Upper lobe of left lung (tissue), 6 donors: Measurements from ENCODE around the gene CAV3. TPM values are rescaled to one million over a fixed set of nuclear protein-coding genes. Genes with fewer than 3 reads are reported as not detected.

Source experiments
- ATAC-seq, 2 donors: fragments of 200-7000 bp; cut with Tn5 transposase; one replicate each; pipeline ENCODE4 v1.9.1; 2022; ENCODE audit warnings: mild to moderate bottlenecking in 2 of 2, moderate library complexity in 2 of 2; ENCODE audit not compliant: low FRiP score in 2 of 2
- DNase-seq, 2 donors: peaks; one replicate each; pipeline ENCODE4 v3.0.0-alpha.2; 2019 to 2020
- H3K27ac ChIP-seq, 4 donors: fragments of 200-600 bp; sonication (generic); one replicate each; pipeline ENCODE4 v1.5.1; 2016 to 2019
- H3K27me3 ChIP-seq, 4 donors: fragments of 200-600 bp; sonication (generic); one replicate each; pipeline ENCODE4 v1.5.1; 2017 to 2019
- H3K36me3 ChIP-seq, 4 donors: fragments of 200-600 bp; sonication (generic); one replicate each; pipeline ENCODE4 v1.5.1; 2016 to 2019
- H3K4me1 ChIP-seq, 4 donors: fragments of 200-600 bp; sonication (generic); one replicate each; pipeline ENCODE4 v1.5.1; 2018 to 2019
- H3K4me3 ChIP-seq, 4 donors: fragments of 200-600 bp; sonication (generic); one replicate each; pipeline ENCODE4 v1.5.1; 2017 to 2019; ENCODE audit warnings: mild to moderate bottlenecking in 2 of 4, moderate library complexity in 1 of 4
- H3K9me3 ChIP-seq, 4 donors: fragments of 200-600 bp; sonication (generic); one replicate each; pipeline ENCODE4 v1.5.1; 2018 to 2019
- CTCF ChIP-seq, 6 experiments: fragments of 450-650 bp in 4 of 6; fragments of 200-600 bp in 2 of 6; sonication (generic) in 2 of 6; IDR thresholded peaks; one replicate each; pipeline ENCODE4 v1.5.1; 2016 to 2019; ENCODE audit warnings: antibody characterized with exemption in 6 of 6
- EP300 ChIP-seq, 4 donors: sonication (generic); formaldehyde crosslinking; IDR thresholded peaks; one replicate each; pipeline ENCODE4 v1.5.1; 2017; ENCODE audit warnings: antibody characterized with exemption in 4 of 4, control low read depth in 2 of 4
- POLR2A ChIP-seq, 4 donors: fragments of 450-650 bp; IDR thresholded peaks; one replicate each; pipeline ENCODE4 v1.5.1; 2016 to 2017; ENCODE audit warnings: antibody characterized with exemption in 4 of 4, mild to moderate bottlenecking in 2 of 4
- POLR2AphosphoS5 ChIP-seq, 2 donors: sonication (generic); formaldehyde crosslinking; IDR thresholded peaks; one replicate each; pipeline ENCODE4 v1.5.1; 2017; ENCODE audit warnings: antibody characterized with exemption in 2 of 2
- WGBS, 2 donors: methylation state at CpG; one replicate each; pipeline ENCODE4 v1.1.5; 2017 to 2018; 5-methylcytosine and 5-hydroxymethylcytosine counted together
- total RNA-seq, 6 donors: library from RNA; depleted of rRNA in 4 of 6; stranded (reverse); fragments of >200 nt in 4 of 6; gene quantifications; one replicate each; pipeline versions ENCODE4 v1.1.0 to v1.2.1, GENCODE V29; 2016 to 2021
- donor health status: DM: no; HTN: no; CAD: no; lungs with moderate emphysema.
- donor health status: DM: no; HTN: yes; CAD: no; lungs with severe emphysema.

The CAV3 gene
- total RNA-seq, 6 donors from 2014 or later = 0.17 to 1.1 (median 0.73) TPM; not detected in 2

GRCh38 chr3:8776406-8776805 is 42.8 kb downstream of the CAV3 start:
- Histone ChIP-seq H3K36me3 (no peaks in the 10 kb centered on the region), H3K4me1 (peaks cover 0 to 4% (median 0%) of the 10 kb centered on the region in 4 donors), H3K27ac (no peak overlapping the region), H3K9me3 (no peaks in the 10 kb centered on the region), H3K27me3 (no peaks in the 10 kb centered on the region), H3K4me3 (no peak overlapping the region)
- TF ChIP-seq POLR2A (IDR thresholded peaks at IDR 0.05) (no peak), CTCF (IDR thresholded peaks at IDR 0.05) (no peak), POLR2AphosphoS5 (IDR thresholded peaks at IDR 0.05) (no peak), EP300 (IDR thresholded peaks at IDR 0.05) (no peak)
- WGBS, 2 donors = 57 to 86% methylated on average over 4 of the region's 4 CpGs
- no peak for DNase-seq
- no peak for ATAC-seq

- Histone ChIP-seq H3K4me3 (no peak overlapping the region), H3K27ac (no peak overlapping the region), H3K27me3 (no peaks in the 10 kb centered on the region), H3K4me1 (peaks cover 0 to 4% (median 0%) of the 10 kb centered on the region in 4 donors), H3K9me3 (no peaks in the 10 kb centered on the region), H3K36me3 (no peaks in the 10 kb centered on the region)
- 76 to 86% methylated on average over 5 of the region's 5 CpGs for WGBS, 2 donors
- no peak for ATAC-seq
- TF ChIP-seq CTCF (IDR thresholded peaks at IDR 0.05) = no peak
- TF ChIP-seq POLR2A (IDR thresholded peaks at IDR 0.05) = no peak
- no peak for TF ChIP-seq EP300 (IDR thresholded peaks at IDR 0.05)
- TF ChIP-seq POLR2AphosphoS5 (IDR thresholded peaks at IDR 0.05) = no peak
- DNase-seq = no peak
Observed at GRCh38 chr3:8777201-8777977, 43.8 kb downstream of the CAV3 start.

- H3K27ac ChIP-seq = no peak overlapping the region
- no peak overlapping the region for H3K4me3 ChIP-seq
- H3K4me1 ChIP-seq = peaks cover 0 to 4% (median 0%) of the 10 kb centered on the region in 4 donors
- ATAC-seq = no peak
- DNase-seq = no peak
- no peaks in the 10 kb centered on the region for H3K36me3 ChIP-seq
- TF ChIP-seq POLR2AphosphoS5 (IDR thresholded peaks at IDR 0.05) = no peak
- TF ChIP-seq CTCF (IDR thresholded peaks at IDR 0.05) = no peak
- no peak for TF ChIP-seq POLR2A (IDR thresholded peaks at IDR 0.05)
- no peaks in the 10 kb centered on the region for H3K9me3 ChIP-seq
- H3K27me3 ChIP-seq = no peaks in the 10 kb centered on the region
- 64 to 79% methylated on average over 5 of the region's 5 CpGs for WGBS, 2 donors
Observed at GRCh38 chr3:8777978-8778267, 44.3 kb downstream of the CAV3 start.

- DNase-seq (no peak), ATAC-seq (peak in 1 of 2 donors; percentile 29)
- no peak overlapping the region for H3K27ac ChIP-seq
- no peaks in the 10 kb centered on the region for H3K36me3 ChIP-seq
- TF ChIP-seq EP300 (IDR thresholded peaks at IDR 0.05) (no peak), POLR2AphosphoS5 (IDR thresholded peaks at IDR 0.05) (no peak), CTCF (IDR thresholded peaks at IDR 0.05) (no peak)
- 88 to 93% methylated on average over 3 to 5 of the region's 5 CpGs for WGBS, 2 donors
- no peaks in the 10 kb centered on the region for H3K27me3 ChIP-seq
- H3K4me3 ChIP-seq = no peak overlapping the region
- H3K9me3 ChIP-seq = no peaks in the 10 kb centered on the region
- H3K4me1 ChIP-seq = peaks cover 0 to 4% (median 0%) of the 10 kb centered on the region in 4 donors
Observed at GRCh38 chr3:8778475-8778874, 44.9 kb downstream of the CAV3 start.

GRCh38 chr3:8780279-8780678 is 46.7 kb downstream of the CAV3 start:
- ATAC-seq = no peak

More at GRCh38 chr3:8780279-8780678, 46.7 kb downstream of the CAV3 start:
- Histone ChIP-seq H3K4me3 (no peak overlapping the region), H3K27me3 (no peaks in the 10 kb centered on the region), H3K4me1 (no peaks in the 10 kb centered on the region), H3K9me3 (no peaks in the 10 kb centered on the region), H3K36me3 (no peaks in the 10 kb centered on the region), H3K27ac (no peak overlapping the region)
- no peak for DNase-seq
- TF ChIP-seq EP300 (IDR thresholded peaks at IDR 0.05) = no peak
- no peak for TF ChIP-seq POLR2AphosphoS5 (IDR thresholded peaks at IDR 0.05)
- no peak for TF ChIP-seq POLR2A (IDR thresholded peaks at IDR 0.05)
